ENCODE measurements around the gene ABCF1. TPM values are rescaled to one million over a fixed set of nuclear protein-coding genes. Genes with fewer than 3 reads are reported as not detected.

ABCF1 gene
- total RNA-seq, 4 donors from 2014 or later, result 31.4 to 64.5 (median 36.9) TPM

GRCh38 chr6:30554962-30555815, 16.1 kb upstream of the ABCF1 start:
- WGBS, 2 donors, result 9 to 11% methylated on average over 28 to 34 of the region's 34 CpGs

GRCh38 chr6:30555816-30556065, 15.5 kb upstream of the ABCF1 start:
- WGBS, 2 donors, result 0 to 2% methylated on average over 7 to 9 of the region's 15 CpGs
- peaks cover 0 to 38% (median 12%) of the 10 kb centered on the region in 3 donors for H3K36me3 ChIP-seq
- H3K4me1 ChIP-seq, result peaks cover 0 to 44% (median 14%) of the 10 kb centered on the region in 4 donors
- TF ChIP-seq EP300 (IDR thresholded peaks at IDR 0.05), result no peak
- peak overlapping the region; percentile 97 to 99 (median 98) for H3K27ac ChIP-seq
- no peaks in the 10 kb centered on the region for H3K27me3 ChIP-seq
- no peak for DNase-seq (ENCODE audit: low spot score in 2 of 2)
- H3K4me3 ChIP-seq, result peak overlapping the region; percentile 63 to 96 (median 88)
- no peaks in the 10 kb centered on the region for H3K9me3 ChIP-seq

More at GRCh38 chr6:30554962-30555815, 16.1 kb upstream of the ABCF1 start:
- Histone ChIP-seq H3K27ac (peak overlapping the region; percentile 97 to 99 (median 98)), H3K27me3 (no peaks in the 10 kb centered on the region), H3K4me3 (peak overlapping the region; percentile 63 to 96 (median 88)), H3K4me1 (peaks cover 0 to 43% (median 14%) of the 10 kb centered on the region in 4 donors), H3K36me3 (peaks cover 0 to 44% (median 14%) of the 10 kb centered on the region in 3 donors), H3K9me3 (no peaks in the 10 kb centered on the region)
- DNase-seq (ENCODE audit: low spot score in 2 of 2), result peak; percentile 20 to 29
- TF ChIP-seq CTCF (IDR thresholded peaks at IDR 0.05), result no peak
- TF ChIP-seq POLR2A (IDR thresholded peaks at IDR 0.05), result no peak
- no peak for TF ChIP-seq EP300 (IDR thresholded peaks at IDR 0.05)

GRCh38 chr6:30556066-30556905, 15.0 kb upstream of the ABCF1 start, which contains the start of gene GNL1:
Gene GNL1, minus strand, starts transcription at chr6:30556489. Its CDS starts 286 bp downstream, at chr6:30556203.
- Histone ChIP-seq H3K4me1 (peaks cover 0 to 44% (median 14%) of the 10 kb centered on the region in 4 donors), H3K9me3 (no peaks in the 10 kb centered on the region), H3K36me3 (peaks cover 0 to 35% (median 6%) of the 10 kb centered on the region in 3 donors), H3K27ac (peak within 1 kb of the TSS; percentile 97 to 99 (median 98)), H3K27me3 (no peaks in the 10 kb centered on the region), H3K4me3 (peak within 1 kb of the TSS; percentile 63 to 96 (median 88))
- WGBS, 2 donors, result 0% methylated on average over 37 of the region's 71 CpGs
- peak; percentile 86 to 94 for DNase-seq (ENCODE audit: low spot score in 2 of 2)
- TF ChIP-seq CTCF (IDR thresholded peaks at IDR 0.05), result peak in 3 of 5 experiments; percentile 7 to 37 (median 11)
- TF ChIP-seq POLR2A (IDR thresholded peaks at IDR 0.05), result peak in 1 of 2 donors; percentile 46
- peak; percentile 69 to 85 for TF ChIP-seq EP300 (IDR thresholded peaks at IDR 0.05)

- WGBS, 2 donors, result 0% methylated on average over 35 to 42 of the region's 42 CpGs
- no peaks in the 10 kb centered on the region for H3K9me3 ChIP-seq
- H3K4me3 ChIP-seq, result peak within 1 kb of the TSS; percentile 63 to 96 (median 88)
- H3K4me1 ChIP-seq, result peaks cover 0 to 44% (median 14%) of the 10 kb centered on the region in 4 donors
- H3K27me3 ChIP-seq, result no peaks in the 10 kb centered on the region
- TF ChIP-seq EP300 (IDR thresholded peaks at IDR 0.05), result peak; percentile 63 to 88
- TF ChIP-seq POLR2A (IDR thresholded peaks at IDR 0.05), result peak in 1 of 2 donors; percentile 46
- TF ChIP-seq CTCF (IDR thresholded peaks at IDR 0.05), result no peak
- DNase-seq (ENCODE audit: low spot score in 2 of 2), result peak; percentile 81 to 95
- peaks cover 0 to 35% (median 5%) of the 10 kb centered on the region in 3 donors for H3K36me3 ChIP-seq
- H3K27ac ChIP-seq, result peak within 1 kb of the TSS; percentile 97 to 99 (median 98)
These were observed 14.1 kb upstream of the ABCF1 start, which contains the start of gene PRR3 for GRCh38 chr6:30556906-30557682. Gene PRR3, plus strand, starts transcription at chr6:30557295. Its CDS starts 50 bp downstream, at chr6:30557345.

- peak overlapping the region; percentile 63 to 96 (median 88) for H3K4me3 ChIP-seq
- no peaks in the 10 kb centered on the region for H3K27me3 ChIP-seq
- no peaks in the 10 kb centered on the region for H3K9me3 ChIP-seq
- no peak for DNase-seq (ENCODE audit: low spot score in 2 of 2)
- H3K4me1 ChIP-seq, result peaks cover 0 to 44% (median 14%) of the 10 kb centered on the region in 4 donors
- WGBS, 2 donors, result 1% methylated on average over 6 of the region's 6 CpGs
- H3K36me3 ChIP-seq, result peaks cover 0 to 35% (median 10%) of the 10 kb centered on the region in 3 donors
- no peak for TF ChIP-seq CTCF (IDR thresholded peaks at IDR 0.05)
- TF ChIP-seq EP300 (IDR thresholded peaks at IDR 0.05), result no peak
- TF ChIP-seq POLR2A (IDR thresholded peaks at IDR 0.05), result no peak
- H3K27ac ChIP-seq, result peak overlapping the region; percentile 97 to 99 (median 98)
These were observed 13.6 kb upstream of the ABCF1 start for GRCh38 chr6:30557683-30557981.

Data from tibial nerve (tissue), 4 donors.